NCI-H460 (cell line): ENCODE measurements around the gene NLRC3. TPM values are rescaled to one million over a fixed set of nuclear protein-coding genes. Genes with fewer than 3 reads are reported as not detected.

Source experiments
- DNase-seq: peaks from one replicate; pipeline ENCODE4 v3.0.0-alpha.2; 2016; ENCODE audit warnings: low read depth; ENCODE audit errors: extremely low read depth
- total RNA-seq: library from RNA; depleted of rRNA; stranded (reverse); fragments of >200 nt; shearing (Covaris generic); gene quantifications from 2 replicates; pipeline ENCODE4 v1.2.3, GENCODE V29; 2014

NLRC3 gene
- total RNA-seq, 1 experiment from 2014 or later, result not detected

GRCh38 chr16:3581392-3581791 is 4.2 kb upstream of the NLRC3 start:
- DNase-seq, result no peak

DNA sequence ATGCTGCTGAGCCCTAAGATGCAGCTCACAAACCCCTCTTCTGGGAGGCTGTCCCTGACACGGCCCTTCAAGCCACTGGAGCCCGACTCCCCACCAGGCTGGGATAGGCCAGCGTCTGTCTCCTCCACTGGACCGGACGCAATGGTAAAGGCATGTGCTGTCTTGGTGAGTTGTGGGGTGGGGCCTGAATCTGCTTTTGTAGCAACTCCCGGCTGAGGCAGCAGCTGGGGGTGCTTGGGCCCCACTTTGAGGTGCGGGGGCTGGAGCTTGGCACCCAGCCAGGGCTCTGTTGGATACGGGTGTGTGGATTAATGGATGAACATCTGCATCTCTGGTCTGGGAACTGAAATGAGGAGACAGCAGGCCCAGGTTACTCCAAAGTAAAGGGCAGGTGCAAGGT is 3.5 kb upstream of the NLRC3 start:
- DNase-seq, result no peak

DNA sequence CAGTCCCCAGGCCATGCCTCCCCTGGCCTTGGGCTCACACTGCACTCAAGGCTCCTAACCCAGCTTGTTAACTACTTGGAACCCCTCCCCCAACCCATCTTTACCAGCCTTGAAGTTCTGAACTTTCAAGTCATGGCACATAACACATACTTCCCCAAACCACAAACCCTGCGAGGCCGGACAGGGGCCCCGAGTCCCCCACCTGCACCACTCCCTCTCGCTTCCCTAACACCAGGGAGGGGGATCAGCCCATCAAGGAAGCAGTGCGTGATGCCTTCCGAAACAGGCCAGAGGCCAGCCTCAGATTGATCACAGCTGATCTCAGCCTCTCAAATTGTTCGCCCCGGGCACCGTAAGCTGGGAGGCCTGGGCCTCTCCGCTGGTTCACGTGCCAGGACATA is 3.0 kb upstream of the NLRC3 start:
- no peak for DNase-seq

DNA sequence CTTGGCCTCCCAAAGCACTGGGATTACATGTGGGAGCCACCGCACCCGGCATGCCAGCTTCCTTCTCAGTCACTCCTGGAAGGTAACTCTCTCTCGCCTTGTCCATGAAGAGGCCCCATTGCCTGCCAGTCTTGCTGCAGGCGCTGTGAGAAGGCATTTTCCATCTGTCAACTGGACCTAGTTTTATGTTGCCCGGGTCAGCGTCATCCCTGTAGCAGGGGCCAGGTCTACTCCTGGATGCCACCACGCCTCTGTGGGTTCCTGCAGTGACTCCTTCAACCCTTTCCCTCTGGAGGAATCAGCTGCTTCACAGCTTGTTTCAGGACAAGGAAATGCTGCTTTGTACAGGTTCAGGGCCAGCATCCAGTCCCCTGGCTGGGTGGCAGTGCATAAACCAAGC is 2.6 kb upstream of the NLRC3 start:
- no peak for DNase-seq

DNA sequence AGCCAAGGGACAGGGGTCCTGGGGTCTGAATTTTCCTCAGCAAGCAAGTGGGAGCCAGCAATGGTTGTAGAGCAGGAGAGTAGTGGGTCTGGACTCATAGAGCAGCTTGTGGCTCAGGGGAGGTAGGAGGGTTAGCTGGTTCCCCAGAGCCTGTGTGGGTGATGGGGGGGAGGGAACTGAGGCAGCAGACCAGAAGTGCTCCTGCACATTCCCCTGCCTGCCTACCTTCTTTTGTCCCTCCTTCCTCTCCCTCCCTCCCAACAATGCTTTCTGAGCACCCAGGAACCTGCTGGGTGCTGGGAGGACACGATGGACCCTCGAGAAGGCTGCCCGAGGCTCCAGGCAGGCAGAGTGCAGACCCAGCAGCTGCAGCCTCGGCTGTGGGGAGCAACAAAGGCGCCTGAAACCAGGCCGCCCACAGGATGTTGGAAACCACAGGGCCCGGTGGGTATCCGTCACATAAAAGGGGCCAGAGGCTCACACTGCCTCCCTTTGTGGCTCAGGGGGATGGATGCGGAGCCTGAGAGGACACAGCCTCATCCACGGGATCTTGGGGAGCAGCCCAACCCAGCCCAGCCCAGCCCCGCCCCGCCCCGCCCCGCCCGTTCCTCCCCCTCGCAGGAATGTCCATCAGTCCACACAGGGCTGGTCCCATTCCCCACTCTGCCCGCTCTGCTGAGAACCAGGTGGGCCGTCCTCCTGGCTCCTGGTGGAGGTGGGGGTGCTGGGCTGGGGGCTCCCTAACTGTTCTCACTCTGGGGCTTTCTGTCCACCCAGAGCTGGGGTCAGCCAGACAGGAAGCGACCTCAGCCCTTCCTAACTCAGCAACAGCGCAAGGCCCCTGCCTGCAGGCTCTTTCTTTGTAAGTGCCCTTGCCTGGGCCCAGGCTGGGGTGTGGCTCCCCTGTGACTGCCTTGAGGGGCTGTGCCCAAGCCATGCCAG is 1.7 kb upstream of the NLRC3 start:
- DNase-seq, result no peak

- DNase-seq, result no peak
Measured at GRCh38 chr16:3578121-3578520, 918 bp upstream of the NLRC3 start.

DNA sequence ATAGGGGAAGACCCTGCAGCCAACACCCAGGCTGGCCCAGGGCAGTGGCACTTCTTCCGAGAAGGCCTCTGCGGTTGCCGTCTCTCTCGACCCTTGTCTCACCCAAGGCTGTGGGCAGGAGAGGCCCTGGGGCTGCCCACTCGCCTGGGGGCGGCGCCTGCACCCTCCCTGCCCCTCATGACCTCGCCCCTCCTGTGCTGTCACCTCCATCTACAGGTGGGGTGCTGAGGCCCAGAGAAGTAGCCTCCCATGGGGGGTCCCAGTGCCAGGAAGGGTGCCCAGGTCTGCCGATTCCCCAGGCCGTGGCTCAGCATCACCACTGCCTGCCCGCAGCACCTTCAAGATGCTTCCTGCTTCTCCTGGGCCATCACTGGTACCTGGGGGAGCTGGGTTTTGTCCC is 992 bp downstream of the NLRC3 start:
- DNase-seq, result no peak

DNA sequence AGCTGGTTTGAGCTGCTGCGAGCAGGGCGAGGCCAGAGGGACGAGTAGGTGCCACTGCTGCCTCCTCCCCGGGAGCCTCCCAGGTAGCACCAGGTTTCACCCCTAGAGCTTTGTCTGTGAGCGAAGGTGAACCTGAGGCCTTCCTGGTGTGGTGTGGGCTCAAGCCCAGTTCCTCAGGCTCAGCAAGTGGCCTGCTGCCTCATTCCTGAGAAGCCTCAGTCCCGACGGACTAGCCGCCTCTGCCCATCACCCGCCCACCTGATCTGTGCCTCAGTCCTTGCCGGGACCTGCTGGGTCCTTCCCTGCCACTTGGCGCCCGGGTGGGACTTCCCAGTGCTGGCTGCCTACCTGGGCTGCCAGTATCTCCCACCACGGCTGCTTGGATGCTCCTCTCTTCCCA is 1.7 kb downstream of the NLRC3 start:
- DNase-seq, result no peak

- no peak for DNase-seq
Measured at GRCh38 chr16:3574195-3574594, 3.0 kb downstream of the NLRC3 start.

DNA sequence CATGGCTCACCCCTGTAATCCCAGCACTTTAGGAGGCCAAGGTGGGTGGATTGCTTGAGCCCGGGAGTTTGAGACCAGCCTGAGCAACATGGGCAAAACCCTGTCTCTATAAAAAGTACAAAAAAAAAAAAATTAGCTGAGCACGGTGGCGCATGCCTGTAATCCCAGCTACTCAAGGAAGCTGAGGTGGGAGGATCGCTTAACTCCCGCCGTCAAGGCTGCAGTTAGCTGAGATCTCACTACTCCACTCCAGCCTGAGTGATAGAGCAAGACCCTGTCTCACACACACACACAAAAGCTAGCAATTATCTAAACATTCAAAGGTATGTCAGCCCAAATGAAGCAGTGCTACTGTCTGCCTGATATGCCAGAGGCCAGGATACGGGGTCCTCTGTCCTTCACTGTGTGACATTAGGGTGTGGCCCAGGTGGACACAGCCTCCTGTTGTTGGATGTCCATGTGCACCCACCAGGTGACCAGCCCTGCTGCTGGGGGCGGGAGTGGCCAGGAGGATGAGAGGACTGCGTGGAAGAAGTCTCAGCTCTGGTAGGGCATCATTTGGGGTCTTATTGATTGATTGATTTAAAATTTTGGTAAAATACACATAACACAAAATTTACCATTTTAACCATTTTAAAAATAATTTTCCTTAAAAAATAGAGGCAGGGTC is 3.9 kb downstream of the NLRC3 start:
- no peak for DNase-seq

- DNase-seq, result no peak
Measured at GRCh38 chr16:3570420-3571062, 6.7 kb downstream of the NLRC3 start.

DNA sequence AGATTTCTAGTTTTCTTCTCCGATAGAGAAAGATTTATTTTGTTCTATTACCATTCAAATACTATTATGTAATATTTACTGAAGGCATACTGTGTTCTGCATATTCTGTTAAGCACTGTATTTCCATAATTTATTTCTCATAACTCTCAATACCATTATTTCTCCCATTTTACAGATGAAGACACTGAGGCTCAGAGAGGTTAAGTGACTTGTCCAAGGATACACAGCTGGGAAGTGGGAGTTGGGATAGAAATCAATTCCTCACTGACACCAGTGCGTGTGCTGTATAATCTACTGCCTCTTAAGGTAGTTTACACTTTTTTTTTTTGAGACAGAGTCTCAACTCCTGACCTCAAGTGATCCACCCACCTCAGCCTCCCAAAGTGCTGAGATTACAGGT is 7.4 kb downstream of the NLRC3 start:
- no peak for DNase-seq

DNA sequence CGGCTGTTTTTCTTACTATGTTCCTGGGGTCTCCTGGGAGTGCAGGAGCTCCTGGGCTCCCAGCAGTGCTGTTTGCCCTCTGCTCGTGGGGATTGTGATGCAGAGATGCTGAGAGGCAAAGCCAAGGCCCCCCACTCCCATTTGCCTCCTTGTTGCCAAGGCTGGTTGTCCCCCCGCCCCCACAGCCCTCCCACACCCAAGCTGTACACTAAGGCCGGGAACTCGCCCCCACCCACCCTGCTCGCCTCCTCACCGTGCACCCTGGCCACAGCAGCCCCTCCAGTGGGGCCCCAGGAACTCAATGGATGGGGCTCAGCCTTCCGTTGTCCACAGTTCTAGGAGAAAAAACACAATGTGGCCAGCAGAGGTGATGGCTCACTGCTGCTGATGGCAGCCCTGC is 10.2 kb downstream of the NLRC3 start:
- DNase-seq, result no peak

GRCh38 chr16:3564889-3565141 is 12.4 kb downstream of the NLRC3 start:
- no peak for DNase-seq

GRCh38 chr16:3564130-3564888 is 12.9 kb downstream of the NLRC3 start:
- no peak for DNase-seq

DNA sequence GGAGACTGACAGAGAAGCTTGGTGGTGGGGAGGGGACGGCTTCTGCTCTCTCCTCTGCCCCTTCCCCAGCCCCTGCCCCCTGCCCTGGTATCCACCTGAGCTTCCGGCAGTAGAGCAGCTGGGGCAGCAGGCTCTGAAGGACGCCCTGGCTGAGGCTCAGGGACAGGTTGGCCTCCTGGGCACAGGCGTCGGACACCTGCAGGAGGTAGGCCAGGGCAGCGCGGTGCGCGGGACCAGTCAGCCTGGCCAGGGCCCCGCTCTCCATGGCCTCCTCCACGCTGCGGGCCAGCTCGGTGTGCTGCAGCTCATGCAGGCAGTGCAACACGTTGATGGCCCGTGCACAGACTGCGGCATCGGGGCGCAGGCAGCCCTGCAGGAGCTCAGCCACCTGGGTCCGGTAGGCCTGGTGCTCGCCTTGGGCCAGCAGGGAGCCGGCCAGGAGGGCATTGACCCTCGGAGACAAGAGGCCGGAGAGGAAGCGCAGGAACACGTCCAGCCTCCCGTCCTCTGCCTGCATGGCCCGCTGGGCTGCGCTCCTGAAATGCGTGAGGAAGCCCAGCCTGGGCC is 14.2 kb downstream of the NLRC3 start:
- DNase-seq, result no peak

GRCh38 chr16:3561626-3562025 is 15.6 kb downstream of the NLRC3 start:
- DNase-seq, result no peak

DNA sequence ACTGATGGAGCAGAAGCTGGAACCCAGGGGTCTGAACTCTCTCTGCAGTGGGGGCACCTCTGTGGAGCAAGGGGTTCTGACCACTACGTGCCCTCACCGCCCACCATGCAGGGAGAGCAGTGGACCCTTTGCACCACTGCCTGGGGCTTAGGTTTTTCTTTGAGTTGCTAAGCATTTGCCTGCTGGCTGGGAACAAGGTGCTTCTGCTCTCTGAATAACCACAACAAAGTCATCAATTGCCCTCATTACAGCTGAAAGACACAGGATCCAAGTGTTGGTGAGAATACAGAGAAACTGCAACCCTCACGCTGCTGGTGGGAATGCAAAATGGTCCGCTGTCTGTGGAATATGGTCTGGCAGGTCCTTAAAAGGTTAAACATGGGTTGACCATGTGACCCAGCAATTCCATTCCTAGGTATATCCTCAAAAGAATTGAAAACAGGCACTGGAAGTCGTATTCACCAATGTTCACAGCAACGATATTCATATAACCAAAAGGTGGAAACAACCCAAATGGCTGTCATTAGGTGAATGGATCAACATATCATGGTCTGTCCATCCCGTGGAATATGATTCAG is 22.8 kb downstream of the NLRC3 start:
- no peak for DNase-seq

DNA sequence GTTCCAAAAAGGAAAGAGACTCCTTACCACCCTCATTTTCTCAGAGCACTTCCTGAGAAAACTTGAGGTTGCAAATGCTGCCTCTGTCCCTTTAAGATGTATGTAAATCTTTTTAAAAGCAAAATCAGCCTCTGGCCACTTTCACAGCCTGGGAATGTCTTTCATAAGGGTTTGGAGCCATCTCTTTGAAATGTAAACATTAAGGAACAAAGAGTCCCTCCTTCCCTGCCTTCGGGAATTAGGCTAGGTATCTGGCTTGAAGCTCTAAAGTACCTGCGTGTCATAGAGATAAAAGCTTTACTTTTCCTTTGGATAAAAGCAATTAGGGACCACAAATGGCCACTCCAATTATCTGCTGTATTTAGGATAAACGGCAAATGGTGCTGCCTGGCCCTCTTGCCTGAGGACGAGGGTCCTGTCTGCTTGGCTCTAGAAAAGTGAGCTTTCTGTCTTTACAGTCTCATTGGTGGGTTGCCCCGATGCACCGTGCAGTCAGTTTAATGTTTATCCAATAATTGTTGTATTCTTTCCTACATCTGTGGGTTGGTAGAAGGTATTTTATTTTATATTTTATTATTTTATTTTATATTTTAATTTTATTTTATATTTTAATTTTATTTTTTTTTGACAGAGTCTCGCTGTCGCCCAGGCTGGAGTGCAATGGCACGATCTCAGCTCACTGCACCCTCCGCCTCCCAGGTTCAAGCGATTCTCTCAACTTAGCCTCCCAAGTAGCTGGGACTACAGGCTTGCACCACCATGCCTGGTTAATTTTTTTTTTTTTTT is 23.9 kb downstream of the NLRC3 start:
- DNase-seq, result no peak
